Anterior cingulate cortex (tissue), 58 donors: ENCODE data around the gene FAM89B.

Experiments
- DNase-seq, 58 donors: peaks; one replicate each; lab custom pipeline; 2025; lab: John Stamatoyannopoulos, UW

The FAM89B gene

DNA sequence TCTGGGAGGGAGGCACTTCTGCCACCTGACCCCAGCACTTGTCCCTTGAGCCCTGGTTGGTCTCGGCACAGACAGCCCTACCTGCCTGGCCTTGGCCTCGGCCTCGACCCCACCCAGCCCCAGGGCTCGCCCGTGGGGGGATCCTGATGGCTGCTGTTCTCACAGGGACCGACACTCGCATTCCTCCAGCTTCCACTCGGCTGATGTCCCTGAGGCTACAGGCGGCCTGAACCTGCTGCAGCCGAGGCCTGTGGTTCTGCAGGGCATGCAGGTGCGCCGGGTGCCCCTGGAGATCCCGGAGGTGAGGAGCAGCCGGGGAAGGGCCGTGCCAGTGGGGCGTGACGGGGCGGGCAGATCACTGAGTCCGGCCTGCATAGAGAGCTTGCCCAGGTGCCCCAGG lies 48.3 kb downstream of the FAM89B start:
- no peak for DNase-seq

DNA sequence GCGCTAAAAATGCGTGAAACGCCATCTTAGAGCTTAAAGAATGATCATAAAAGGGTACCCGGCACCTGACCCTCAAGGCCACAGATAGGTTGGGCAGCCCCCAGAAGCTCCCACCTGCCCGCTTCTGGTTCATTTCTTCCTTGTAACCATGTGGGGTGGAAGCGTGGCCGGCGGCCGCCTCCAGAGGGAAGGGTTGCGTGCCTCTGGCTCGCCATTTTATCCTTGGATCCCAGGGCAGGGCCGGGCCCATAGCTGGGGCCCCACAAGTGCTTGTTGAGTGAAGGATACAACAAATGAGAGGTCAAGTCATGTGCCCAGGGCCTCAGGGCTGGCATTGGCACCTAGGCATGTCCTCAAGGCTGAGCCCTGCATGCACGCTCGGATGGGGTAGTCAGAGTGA lies 49.1 kb downstream of the FAM89B start:
- DNase-seq, result no peak

DNA sequence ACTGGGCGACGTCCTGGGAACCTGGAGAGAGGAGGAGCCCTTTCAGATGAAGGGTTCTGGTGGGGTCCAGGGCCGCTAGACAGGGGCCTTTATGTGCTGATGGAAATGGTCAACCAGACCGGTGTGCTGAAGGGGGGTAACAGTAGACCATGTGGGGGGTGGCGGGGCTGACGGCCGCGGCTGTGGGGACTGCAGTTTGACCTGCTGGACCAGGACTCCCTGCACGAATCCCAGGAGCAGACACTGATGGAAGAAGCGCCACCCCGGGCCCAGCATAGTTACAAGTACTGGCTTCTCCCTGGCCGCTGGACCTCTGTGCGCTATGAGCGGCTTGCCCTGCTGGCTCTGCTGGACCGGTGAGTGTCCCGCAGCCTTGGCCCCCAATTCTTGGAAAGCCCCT lies 49.7 kb downstream of the FAM89B start:
- no peak for DNase-seq

DNA sequence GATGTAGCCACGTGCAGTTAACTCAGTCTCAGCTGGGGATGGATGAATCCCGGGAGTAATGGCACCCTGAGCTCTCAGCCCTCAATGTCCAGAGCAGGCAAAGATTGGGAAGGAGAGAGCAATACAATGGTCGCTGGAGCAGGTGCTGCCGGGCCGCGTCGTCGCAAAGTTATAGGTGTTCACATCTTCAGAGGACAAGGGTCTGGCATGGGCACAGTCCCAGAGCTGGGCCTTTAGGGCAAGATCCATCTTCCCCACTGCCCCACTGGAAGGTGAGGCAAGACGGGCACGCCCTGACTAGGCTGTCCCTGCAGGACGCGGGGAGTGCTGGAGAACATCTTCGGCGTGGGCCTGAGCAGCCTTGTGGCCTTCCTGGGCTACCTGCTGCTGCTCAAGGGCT lies 50.8 kb downstream of the FAM89B start:
- no peak for DNase-seq
